ENCODE results near the gene LTA4H. TPM values are rescaled to one million over a fixed set of nuclear protein-coding genes. Genes with fewer than 3 reads are reported as not detected.
A peak's percentile ranks its signal among the peaks of the same experiment; 100 is the strongest.

The LTA4H gene
- total RNA-seq (10 to 100 TPM; 38.1 to 57.0 (median 48.4) TPM), polyA plus RNA-seq (36.8 TPM)
- long read RNA-seq, donor 1, transcript LTA4H-201 (19 exons, 2,139 nt): major isoform, 77 of 115 reads
- long read RNA-seq, donor 1, partial matches to known transcripts: 5 of 115 reads
- long read RNA-seq, donor 1, other reads (novel, unspliced or antisense): 33 of 115 reads
- long read RNA-seq, donor 2, transcript LTA4H-201 (19 exons, 2,139 nt): major isoform, 21 of 33 reads
- long read RNA-seq, donor 2, partial matches to known transcripts: 0 of 33 reads
- long read RNA-seq, donor 2, other reads (novel, unspliced or antisense): 12 of 33 reads
- long read RNA-seq, donor 3, transcript LTA4H-201 (19 exons, 2,139 nt): major isoform, 160 of 245 reads
- long read RNA-seq, donor 3, partial matches to known transcripts: 6 of 245 reads
- long read RNA-seq, donor 3, other reads (novel, unspliced or antisense): 79 of 245 reads
- long read RNA-seq, donor 4, transcript LTA4H-201 (19 exons, 2,139 nt): major isoform, 27 of 44 reads
- long read RNA-seq, donor 4, partial matches to known transcripts: 1 of 44 reads
- long read RNA-seq, donor 4, other reads (novel, unspliced or antisense): 16 of 44 reads

DNA sequence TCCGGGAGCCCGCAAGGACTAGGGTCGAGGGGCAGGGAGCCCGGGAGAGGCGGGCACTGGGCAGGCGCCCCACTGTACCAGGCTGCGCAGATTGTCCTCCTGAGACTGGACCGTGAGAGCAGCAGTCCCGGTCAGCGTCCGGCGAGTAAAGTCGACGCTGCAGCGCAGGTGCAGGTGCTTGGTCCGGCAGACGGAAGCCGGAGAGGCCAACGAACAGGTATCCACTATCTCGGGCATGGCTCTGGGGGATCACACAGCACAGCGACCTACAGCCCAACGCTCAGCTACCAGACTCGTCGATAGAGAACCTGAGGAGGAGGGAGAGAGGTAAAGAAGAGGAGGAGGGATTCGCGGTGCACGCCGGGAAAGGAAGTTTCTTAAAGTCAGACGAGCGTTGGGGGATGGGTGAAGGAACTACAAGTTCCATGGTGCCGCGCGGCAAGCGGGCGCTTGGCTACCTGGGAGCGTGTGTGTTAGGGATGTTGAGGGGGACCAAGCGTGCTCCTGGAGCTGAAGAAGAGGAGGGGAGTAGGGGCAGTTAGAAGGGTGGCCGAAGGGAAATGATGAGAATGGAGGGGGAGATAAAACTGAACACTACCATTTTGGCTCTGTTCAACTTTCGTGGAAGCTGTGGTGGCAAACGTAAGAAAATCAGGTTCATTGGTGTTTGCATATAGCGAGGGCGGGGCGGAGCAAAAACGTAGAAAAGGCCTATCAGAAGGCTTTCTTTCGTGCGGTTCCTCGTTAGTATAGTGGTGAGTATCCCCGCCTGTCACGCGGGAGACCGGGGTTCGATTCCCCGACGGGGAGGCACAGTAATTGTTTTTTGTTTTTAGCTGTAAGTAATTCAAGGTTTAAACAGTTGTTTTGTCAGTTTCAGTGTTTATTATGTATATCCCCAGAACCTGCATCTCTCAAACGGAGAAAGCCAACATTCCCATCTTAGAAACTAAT is at the start of gene LTA4H:
Gene LTA4H, minus strand, starts transcription at position 305 of the 954 bp plus-strand sequence. Its CDS starts 68 bp downstream, at position 237.
- intact Hi-C loops (cut with DNase I): no loop called here
- ATAC-seq: peak; percentile 99

GRCh38 chr12:96084624-96085023 is 49.2 kb upstream of the LTA4H start:
- no peaks in the 10 kb centered on the region for H3K27me3 ChIP-seq (ENCODE audit: control insufficient read depth, insufficient read depth)
- WGBS: 89% methylated on average over 2 of the region's 2 CpGs
- no peaks in the 10 kb centered on the region for H3K4me1 ChIP-seq (ENCODE audit: control insufficient read depth, insufficient read depth, low read length)
- intact Hi-C loops (cut with DNase I): no loop called here
- H3K9me3 ChIP-seq (ENCODE audit: control insufficient read depth, low read length): no peaks in the 10 kb centered on the region
- no peak overlapping the region for H3K4me3 ChIP-seq (ENCODE audit: low read length)
- H3K27ac ChIP-seq (ENCODE audit: low read length): no peak overlapping the region
- no peak for DNase-seq
- ATAC-seq: no peak

More for the DNA sequence above, at the start of gene LTA4H:
- Histone ChIP-seq H3K27ac (ENCODE audit: low read length) (peak within 1 kb of the TSS; percentile 66), H3K27me3 (ENCODE audit: control insufficient read depth, insufficient read depth) (no peaks in the 10 kb centered on the region), H3K4me3 (ENCODE audit: low read length) (peak within 1 kb of the TSS; percentile 88), H3K4me1 (ENCODE audit: control insufficient read depth, insufficient read depth, low read length) (no peaks in the 10 kb centered on the region), H3K9me3 (ENCODE audit: control insufficient read depth, low read length) (no peaks in the 10 kb centered on the region)
- peak; percentile 97 to 99 (median 98) for DNase-seq
- under 1% methylated on average over 55 of the region's 55 CpGs for WGBS

DNA sequence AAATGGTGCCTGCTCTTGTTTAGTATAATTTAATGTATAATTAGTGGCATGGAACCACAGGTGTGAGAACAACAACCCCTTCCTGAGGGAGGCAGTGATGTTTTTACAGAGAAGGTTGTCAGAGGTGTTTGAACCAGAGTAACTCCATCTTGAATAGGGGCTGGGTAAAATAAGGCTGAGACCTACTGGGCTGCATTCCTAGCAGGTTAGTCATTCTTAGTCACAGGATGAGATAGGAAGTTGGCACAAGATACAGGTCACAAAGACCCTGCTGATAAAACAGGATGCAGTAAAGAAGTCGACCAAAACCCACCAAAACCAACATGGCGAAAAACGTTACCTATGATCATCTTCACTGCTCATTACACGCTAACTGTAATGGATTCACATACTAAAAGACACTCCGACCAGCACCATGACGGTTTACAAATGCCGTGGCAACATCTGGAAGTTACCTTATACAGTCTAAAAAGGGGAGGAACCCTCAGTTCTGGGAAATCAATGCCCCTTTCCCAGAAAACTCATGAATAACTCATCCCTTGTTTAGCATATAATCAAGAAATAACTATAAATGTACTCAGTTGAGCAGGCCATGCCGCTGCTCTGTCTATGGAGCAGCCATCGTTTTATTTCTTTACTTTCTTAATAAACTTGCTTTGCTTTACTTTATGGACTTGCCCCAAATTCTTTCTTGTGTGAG is 47.8 kb upstream of the LTA4H start:
- Histone ChIP-seq H3K4me1 (ENCODE audit: control insufficient read depth, insufficient read depth, low read length) (no peaks in the 10 kb centered on the region), H3K4me3 (ENCODE audit: low read length) (no peak overlapping the region), H3K27ac (ENCODE audit: low read length) (no peak overlapping the region), H3K9me3 (ENCODE audit: control insufficient read depth, low read length) (no peaks in the 10 kb centered on the region), H3K27me3 (ENCODE audit: control insufficient read depth, insufficient read depth) (no peaks in the 10 kb centered on the region)
- no peak for ATAC-seq
- intact Hi-C loops (cut with DNase I): no loop called here
- no peak for DNase-seq
- 90% methylated on average over 9 of the region's 9 CpGs for WGBS

DNA sequence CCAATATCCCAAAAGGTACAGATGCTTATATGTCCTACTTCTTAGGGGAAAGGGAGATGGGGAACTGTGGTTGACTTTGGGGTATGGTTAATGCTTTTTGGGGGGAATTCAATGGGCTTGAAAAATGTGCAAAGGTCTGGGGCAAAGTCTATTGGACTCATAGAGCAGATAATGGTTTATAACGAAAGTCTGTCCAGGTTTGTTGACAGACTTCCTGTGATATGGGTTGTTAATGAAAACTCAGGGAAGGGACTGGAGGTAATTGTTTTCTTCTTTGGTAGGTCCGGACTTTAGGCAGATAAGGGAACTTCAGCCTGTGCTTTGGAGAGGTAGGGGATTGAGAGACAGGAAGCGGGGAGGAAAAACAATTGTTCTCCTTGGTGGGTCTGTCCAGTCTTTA is 46.2 kb upstream of the LTA4H start:
- intact Hi-C loops (cut with DNase I): no loop called here
- H3K27ac ChIP-seq (ENCODE audit: low read length): no peak overlapping the region
- no peak for ATAC-seq
- DNase-seq: no peak
- H3K27me3 ChIP-seq (ENCODE audit: control insufficient read depth, insufficient read depth): no peaks in the 10 kb centered on the region
- 67% methylated on average over 3 of the region's 3 CpGs for WGBS
- no peaks in the 10 kb centered on the region for H3K4me1 ChIP-seq (ENCODE audit: control insufficient read depth, insufficient read depth, low read length)
- no peak overlapping the region for H3K4me3 ChIP-seq (ENCODE audit: low read length)
- no peaks in the 10 kb centered on the region for H3K9me3 ChIP-seq (ENCODE audit: control insufficient read depth, low read length)

GRCh38 chr12:96078231-96079135 is 43.1 kb upstream of the LTA4H start:
- Histone ChIP-seq H3K4me1 (ENCODE audit: control insufficient read depth, insufficient read depth, low read length) (no peaks in the 10 kb centered on the region), H3K27ac (ENCODE audit: low read length) (peak overlapping the region; percentile 13), H3K9me3 (ENCODE audit: control insufficient read depth, low read length) (no peaks in the 10 kb centered on the region), H3K4me3 (ENCODE audit: low read length) (no peak overlapping the region), H3K27me3 (ENCODE audit: control insufficient read depth, insufficient read depth) (no peaks in the 10 kb centered on the region)
- DNase-seq (peak; percentile 78 to 86 (median 85)), ATAC-seq (peak; percentile 92 to 97)
- intact Hi-C loops (cut with DNase I): loop anchor here in 1 of 4 donors (10.0 kb wide), 1 partner anchor 56 kb away; no protein-coding TSS in a partner anchor
- 27% methylated on average over 15 of the region's 15 CpGs for WGBS

DNA sequence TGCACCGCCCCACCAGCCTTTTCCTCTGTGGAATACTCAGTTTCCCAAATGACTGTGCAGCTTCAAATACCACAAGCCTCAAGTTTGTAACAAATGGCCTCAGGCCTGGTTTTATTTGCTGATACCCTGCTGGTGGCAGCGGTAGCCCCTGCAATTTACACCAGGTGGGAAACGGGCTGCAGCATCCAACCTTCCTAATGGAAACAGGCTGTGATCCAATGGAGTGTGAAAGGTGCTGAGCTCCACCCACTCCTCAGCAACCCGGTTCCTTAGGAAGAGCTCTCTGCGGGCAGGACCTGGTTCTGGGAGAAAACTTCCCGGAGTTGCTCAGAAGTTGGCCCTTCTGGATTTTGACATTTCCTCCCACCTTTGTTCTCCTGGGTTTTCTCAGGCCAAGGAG is 41.7 kb upstream of the LTA4H start:
- Histone ChIP-seq H3K4me1 (ENCODE audit: control insufficient read depth, insufficient read depth, low read length) (no peaks in the 10 kb centered on the region), H3K9me3 (ENCODE audit: control insufficient read depth, low read length) (no peaks in the 10 kb centered on the region), H3K4me3 (ENCODE audit: low read length) (no peak overlapping the region), H3K27ac (ENCODE audit: low read length) (no peak overlapping the region), H3K27me3 (ENCODE audit: control insufficient read depth, insufficient read depth) (no peaks in the 10 kb centered on the region)
- 69% methylated on average over 6 of the region's 6 CpGs for WGBS
- DNase-seq: no peak
- intact Hi-C loops (cut with DNase I): loop anchor here in 1 of 4 donors (10.0 kb wide), 1 partner anchor 58 kb away; no protein-coding TSS in a partner anchor
- ATAC-seq: no peak

DNA sequence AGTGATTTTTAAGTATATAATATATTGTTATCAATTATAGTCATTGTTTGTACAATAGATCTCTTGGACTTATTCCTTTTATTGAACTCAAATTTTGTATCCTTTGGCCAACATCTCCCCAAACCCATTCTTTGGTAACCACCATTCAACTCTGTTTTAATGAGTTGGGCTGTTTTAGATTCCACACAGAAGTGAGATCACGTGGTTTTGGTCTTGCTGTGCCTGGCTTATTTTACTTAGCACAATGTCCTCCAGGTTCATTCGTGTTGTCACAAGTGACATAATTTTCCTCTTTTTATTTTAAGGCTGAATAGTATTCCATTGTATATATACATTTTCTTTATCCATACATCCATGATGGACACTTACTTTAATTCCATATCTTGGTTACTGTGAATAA is 40.2 kb upstream of the LTA4H start:
- DNase-seq: no peak
- WGBS: 83% methylated on average over 2 of the region's 2 CpGs
- ATAC-seq: no peak
- Histone ChIP-seq H3K27me3 (ENCODE audit: control insufficient read depth, insufficient read depth) (no peaks in the 10 kb centered on the region), H3K27ac (ENCODE audit: low read length) (no peak overlapping the region), H3K4me1 (ENCODE audit: control insufficient read depth, insufficient read depth, low read length) (no peaks in the 10 kb centered on the region), H3K4me3 (ENCODE audit: low read length) (no peak overlapping the region), H3K9me3 (ENCODE audit: control insufficient read depth, low read length) (no peaks in the 10 kb centered on the region)
- intact Hi-C loops (cut with DNase I): loop anchor here in 1 of 4 donors (10.0 kb wide), 1 partner anchor 59 kb away; no protein-coding TSS in a partner anchor

DNA sequence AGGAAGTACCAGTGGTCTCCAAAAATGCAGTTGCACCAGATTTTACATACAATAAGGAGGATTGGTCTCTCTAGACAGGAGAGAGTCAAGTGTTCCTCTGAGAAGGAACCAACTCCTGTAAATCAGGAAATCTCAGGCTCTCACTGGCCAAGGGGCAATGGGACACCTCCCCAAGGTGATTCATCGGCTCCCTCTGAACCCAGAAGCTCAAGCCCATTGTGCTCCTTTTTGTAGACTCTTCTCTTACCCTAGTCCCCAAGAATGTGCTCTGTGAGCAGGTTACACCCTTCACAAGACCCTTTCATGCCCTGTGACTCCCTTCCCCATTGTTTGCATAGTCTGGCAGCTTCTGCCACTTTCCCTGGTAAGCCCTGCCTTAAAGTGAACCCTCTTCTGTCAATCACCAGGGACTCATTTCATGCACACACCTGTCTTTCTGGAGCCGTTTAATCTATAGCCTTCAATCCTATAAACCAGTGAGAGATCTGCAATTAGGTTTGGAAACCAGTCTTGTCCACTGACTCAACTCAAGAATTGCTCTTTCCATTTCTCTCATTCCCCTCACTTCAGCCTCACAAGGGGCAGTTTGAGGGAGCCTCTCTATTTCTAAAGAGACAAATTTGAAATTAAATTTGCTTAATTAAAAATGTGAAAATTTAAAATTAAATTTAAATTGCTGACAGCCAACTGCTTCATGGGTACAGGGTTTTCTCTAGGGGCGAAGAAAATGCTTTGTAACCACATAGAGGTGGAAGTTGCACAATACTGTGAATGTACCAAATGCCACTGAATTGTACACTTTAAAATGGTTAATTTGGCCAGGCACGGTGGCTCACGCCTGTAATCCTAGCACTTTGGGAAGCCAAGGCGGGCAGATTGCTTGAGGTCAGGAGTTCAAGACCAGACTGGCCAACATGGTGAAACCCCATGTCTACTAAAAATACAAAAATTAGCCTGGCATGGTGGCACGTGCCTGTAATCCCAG is 38.3 kb upstream of the LTA4H start:
- ATAC-seq (peak in 1 of 2 donors; percentile 39), DNase-seq (no peak)
- Histone ChIP-seq H3K9me3 (ENCODE audit: control insufficient read depth, low read length) (no peaks in the 10 kb centered on the region), H3K4me3 (ENCODE audit: low read length) (no peak overlapping the region), H3K4me1 (ENCODE audit: control insufficient read depth, insufficient read depth, low read length) (no peaks in the 10 kb centered on the region), H3K27ac (ENCODE audit: low read length) (no peak overlapping the region), H3K27me3 (ENCODE audit: control insufficient read depth, insufficient read depth) (no peaks in the 10 kb centered on the region)
- WGBS: 70% methylated on average over 7 of the region's 7 CpGs
- intact Hi-C loops (cut with DNase I): loop anchor here in 1 of 4 donors (10.0 kb wide), 1 partner anchor 61 kb away; no protein-coding TSS in a partner anchor
